Amniotic epithelial cell (primary cell): ENCODE measurements around the gene SBNO1.
"Not testable (repeated sequence)": the region's sequence is repeated elsewhere in the genome, so short reads cannot be mapped to it uniquely, and the experiment has no call there.

Experiments
- DNase-seq: peaks from one replicate; pipeline ENCODE4 v3.0.0-alpha.2; 2010; ENCODE audit warnings: low read depth

Gene SBNO1

GRCh38 chr12:123248996-123249741, 115.5 kb downstream of the SBNO1 start:
- DNase-seq: not testable (repeated sequence)

DNA sequence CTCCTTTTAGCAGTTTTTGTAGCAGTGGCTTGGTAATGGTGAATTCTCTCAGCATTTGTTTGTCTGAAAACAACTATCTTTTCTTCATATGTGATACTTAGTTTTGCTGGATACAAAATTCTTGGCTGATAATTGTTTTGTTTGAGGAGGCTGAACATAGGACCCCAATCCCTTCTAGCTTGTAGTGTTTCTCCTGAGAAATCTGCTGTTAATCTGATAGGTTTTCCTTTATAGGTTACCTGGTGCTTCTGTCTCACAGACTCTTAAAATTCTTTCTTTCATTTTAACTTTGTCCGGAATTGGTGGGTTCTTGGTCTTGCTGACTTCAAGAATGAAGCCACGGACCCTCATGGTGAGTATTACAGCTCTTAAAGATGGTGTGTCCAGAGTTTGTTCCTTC, 116.5 kb downstream of the SBNO1 start:
- DNase-seq: not testable (repeated sequence)

DNA sequence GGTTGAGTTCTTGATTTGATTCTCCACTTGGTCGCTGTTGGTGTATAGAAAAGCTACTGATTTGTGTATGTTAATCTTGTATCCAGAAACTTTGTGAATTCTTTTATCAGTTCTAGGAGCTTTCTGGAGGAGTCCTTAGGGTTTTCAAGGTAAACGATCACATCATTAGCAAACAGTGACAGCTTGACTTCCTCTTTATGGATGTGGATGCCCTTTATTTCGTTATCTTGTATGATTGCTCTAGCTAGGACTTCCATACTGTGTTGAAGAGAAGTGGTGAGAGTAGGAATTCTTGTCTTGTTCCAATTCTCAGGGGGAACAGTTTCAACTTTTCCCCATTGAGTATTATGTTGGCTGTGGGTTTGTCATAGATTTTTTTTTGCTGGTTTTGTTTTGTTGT, 119.0 kb downstream of the SBNO1 start:
- DNase-seq: no peak

GRCh38 chr12:123243671-123244262, 120.9 kb downstream of the SBNO1 start:
- DNase-seq: no peak

GRCh38 chr12:123242116-123242904, 122.3 kb downstream of the SBNO1 start:
- no peak for DNase-seq
